NB4 (cell line): ENCODE measurements around the gene TUBGCP3.

Experiments used
- DNase-seq: peaks from one replicate; pipeline ENCODE4 v3.0.0; 2010; ENCODE audit warnings: low read depth
- H3K4me3 ChIP-seq: one replicate; pipeline ENCODE4 v1.5.1; 2011; ENCODE audit warnings: mild to moderate bottlenecking, low read depth, low read length, moderate library complexity
- CTCF ChIP-seq: IDR thresholded peaks from one replicate; pipeline ENCODE4 v1.5.1; 2012; ENCODE audit warnings: low read depth, low read length
- MAX ChIP-seq: IDR thresholded peaks from 2 replicates; pipeline ENCODE4 v1.6.1; 2011; ENCODE audit warnings: low read depth, low read length
- MYC ChIP-seq: IDR thresholded peaks from 2 replicates; pipeline ENCODE4 v1.6.1; 2011; ENCODE audit warnings: low read depth, low read length
- POLR2A ChIP-seq: IDR thresholded peaks from 2 replicates; pipeline ENCODE4 v1.6.1; 2011; ENCODE audit warnings: mild to moderate bottlenecking; ENCODE audit not compliant: insufficient read length; ENCODE audit errors: extremely low read depth

The TUBGCP3 gene

GRCh38 chr13:112606109-112607001, 18.4 kb upstream of the TUBGCP3 start:
- H3K4me3 ChIP-seq, result peak overlapping the region; percentile 62
- peak; percentile 90 for DNase-seq
- TF ChIP-seq POLR2A (no peak), CTCF (peak; percentile 89), MYC (peak; percentile 68)

GRCh38 chr13:112605531-112605990, 17.6 kb upstream of the TUBGCP3 start:
- TF ChIP-seq MAX (no peak), CTCF (no peak), MYC (no peak), POLR2A (no peak)
- peak overlapping the region; percentile 62 for H3K4me3 ChIP-seq

GRCh38 chr13:112603641-112604225, 15.8 kb upstream of the TUBGCP3 start:
- TF ChIP-seq MYC, result no peak
- TF ChIP-seq MAX, result no peak
- TF ChIP-seq CTCF, result no peak
- TF ChIP-seq POLR2A, result no peak
- no peak for DNase-seq
- no peak overlapping the region for H3K4me3 ChIP-seq

More at GRCh38 chr13:112605531-112605990, 17.6 kb upstream of the TUBGCP3 start:
- no peak for DNase-seq

GRCh38 chr13:112602189-112602588, 14.2 kb upstream of the TUBGCP3 start:
- no peak for DNase-seq
- no peak overlapping the region for H3K4me3 ChIP-seq
- TF ChIP-seq CTCF, result no peak
- no peak for TF ChIP-seq POLR2A
- TF ChIP-seq MYC, result no peak
- no peak for TF ChIP-seq MAX

- no peak for DNase-seq
Observed at GRCh38 chr13:112601371-112601770, 13.4 kb upstream of the TUBGCP3 start.

More at GRCh38 chr13:112601371-112601770, 13.4 kb upstream of the TUBGCP3 start:
- TF ChIP-seq POLR2A (no peak), MYC (no peak), CTCF (no peak), MAX (no peak)
- no peak overlapping the region for H3K4me3 ChIP-seq
